Activated T-helper 1 cell treated with anti-CD3 and anti-CD28 coated beads, Interleukin-12 subunit alpha, Interleukin-12 subunit beta, Interleukin-2, Interleukin-4 antibody, amounts not matched to agents 30 ng/mL and 10 ng/mL and 1 ng/mL, durations not matched to agents 14 hours and 24 hours and 36 hours (primary cell): Measurements from ENCODE around the gene CORO6. TPM values are rescaled to one million over a fixed set of nuclear protein-coding genes. Genes with fewer than 3 reads are reported as not detected.
A peak's percentile ranks its signal among the peaks of the same experiment; 100 is the strongest.

Source experiments
- DNase-seq: peaks from one replicate; pipeline ENCODE4 v3.0.0; 2021; ENCODE audit warnings: low spot score
- H3K27ac Mint-ChIP-seq: one replicate; pipeline ENCODE4 v1.8.0; 2021; ENCODE audit warnings: mild to moderate bottlenecking, mixed read lengths
- H3K27me3 Mint-ChIP-seq: one replicate; pipeline ENCODE4 v1.8.0; 2022; ENCODE audit warnings: mild to moderate bottlenecking, moderate library complexity, mixed read lengths; ENCODE audit not compliant: insufficient read depth
- H3K36me3 Mint-ChIP-seq: one replicate; pipeline ENCODE4 v1.8.0; 2021; ENCODE audit warnings: low read depth, mixed read lengths
- H3K4me1 Mint-ChIP-seq: one replicate; pipeline ENCODE4 v1.8.0; 2021; ENCODE audit warnings: low read depth, mixed read lengths
- H3K4me3 Mint-ChIP-seq: one replicate; pipeline ENCODE4 v1.8.0; 2021; ENCODE audit warnings: mild to moderate bottlenecking, moderate library complexity, mixed read lengths
- H3K9me3 Mint-ChIP-seq: one replicate; pipeline ENCODE4 v1.8.0; 2021; ENCODE audit warnings: mixed read lengths
- intact Hi-C: fragments of 100-400 bp; cut with micrococcal nuclease; formaldehyde crosslinking; loops from one replicate; pipeline ENCODE4 v1.15.1; 2024
- total RNA-seq: library from RNA; stranded (reverse); gene quantifications from 2 replicates; pipeline ENCODE4 v1.2.3, GENCODE V29; 2022

The CORO6 gene
- total RNA-seq, 1 donor from 2014 or later: 5.1 TPM

- Mint-ChIP-seq H3K27me3 (no peaks in the 10 kb centered on the region), H3K4me1 (peaks cover 3% of the 10 kb centered on the region), H3K36me3 (peaks cover 34% of the 10 kb centered on the region), H3K9me3 (no peaks in the 10 kb centered on the region), H3K27ac (no peak overlapping the region), H3K4me3 (no peak overlapping the region)
- intact Hi-C loops: no loop called here
- no peak for DNase-seq
Measured at GRCh38 chr17:29573871-29574731, 48.6 kb downstream of the CORO6 start.

- Mint-ChIP-seq H3K27ac (no peak overlapping the region), H3K27me3 (no peaks in the 10 kb centered on the region), H3K9me3 (no peaks in the 10 kb centered on the region), H3K4me3 (no peak overlapping the region), H3K4me1 (peaks cover 5% of the 10 kb centered on the region), H3K36me3 (peaks cover 34% of the 10 kb centered on the region)
- no peak for DNase-seq
- intact Hi-C loops: no loop called here
Measured at GRCh38 chr17:29573558-29573869, 49.2 kb downstream of the CORO6 start.

GRCh38 chr17:29572691-29573557 lies 49.8 kb downstream of the CORO6 start:
- Mint-ChIP-seq H3K9me3 (no peaks in the 10 kb centered on the region), H3K4me1 (peaks cover 5% of the 10 kb centered on the region), H3K36me3 (peaks cover 31% of the 10 kb centered on the region), H3K27me3 (peaks cover 1% of the 10 kb centered on the region), H3K27ac (no peak overlapping the region), H3K4me3 (no peak overlapping the region)
- DNase-seq: peak; percentile 45
- intact Hi-C loops: no loop called here

- Mint-ChIP-seq H3K27me3 (peaks cover 1% of the 10 kb centered on the region), H3K36me3 (peaks cover 28% of the 10 kb centered on the region), H3K4me1 (peaks cover 5% of the 10 kb centered on the region), H3K9me3 (no peaks in the 10 kb centered on the region), H3K27ac (no peak overlapping the region), H3K4me3 (no peak overlapping the region)
- no peak for DNase-seq
- intact Hi-C loops: no loop called here
Measured at GRCh38 chr17:29571883-29572681, 50.6 kb downstream of the CORO6 start.

- intact Hi-C loops: no loop called here
- Mint-ChIP-seq H3K27ac (no peak overlapping the region), H3K27me3 (peaks cover 1% of the 10 kb centered on the region), H3K4me1 (peaks cover 5% of the 10 kb centered on the region), H3K36me3 (peaks cover 28% of the 10 kb centered on the region), H3K9me3 (no peaks in the 10 kb centered on the region), H3K4me3 (no peak overlapping the region)
- no peak for DNase-seq
Measured at GRCh38 chr17:29571486-29571882, 51.2 kb downstream of the CORO6 start.

- intact Hi-C loops: no loop called here
- peaks cover 28% of the 10 kb centered on the region for H3K36me3 Mint-ChIP-seq
- no peaks in the 10 kb centered on the region for H3K9me3 Mint-ChIP-seq
- peaks cover 12% of the 10 kb centered on the region for H3K4me1 Mint-ChIP-seq
- peaks cover 1% of the 10 kb centered on the region for H3K27me3 Mint-ChIP-seq
- no peak overlapping the region for H3K27ac Mint-ChIP-seq
- DNase-seq: no peak
- H3K4me3 Mint-ChIP-seq: peak overlapping the region; percentile 46
Measured at GRCh38 chr17:29570521-29570920, 52.2 kb downstream of the CORO6 start.

- peak overlapping the region; percentile 84 for H3K4me3 Mint-ChIP-seq
- DNase-seq: no peak
- H3K27ac Mint-ChIP-seq: peak overlapping the region; percentile 76
Measured at GRCh38 chr17:29569245-29569950, 53.3 kb downstream of the CORO6 start.

GRCh38 chr17:29568331-29569244 lies 54.1 kb downstream of the CORO6 start, which contains the start of gene TP53I13:
Gene TP53I13, plus strand, starts transcription at chr17:29568701. Its CDS starts 58 bp downstream, at chr17:29568759.
- intact Hi-C loops: loop anchor here (1.0 to 5.0 kb wide), 6 partner anchors 21 to 421 kb away; partner anchors contain the start of genes GIT1 and SSH2
- peaks cover 19% of the 10 kb centered on the region for H3K36me3 Mint-ChIP-seq
- peaks cover 20% of the 10 kb centered on the region for H3K4me1 Mint-ChIP-seq
- H3K9me3 Mint-ChIP-seq: no peaks in the 10 kb centered on the region
- H3K4me3 Mint-ChIP-seq: peak within 1 kb of the TSS; percentile 89
- peaks cover 1% of the 10 kb centered on the region for H3K27me3 Mint-ChIP-seq
- H3K27ac Mint-ChIP-seq: peak within 1 kb of the TSS; percentile 95
- DNase-seq: peak; percentile 87

More at GRCh38 chr17:29569245-29569950, 53.3 kb downstream of the CORO6 start:
- Mint-ChIP-seq H3K27me3 (peaks cover 1% of the 10 kb centered on the region), H3K4me1 (peaks cover 13% of the 10 kb centered on the region), H3K36me3 (peaks cover 22% of the 10 kb centered on the region), H3K9me3 (no peaks in the 10 kb centered on the region)
- intact Hi-C loops: loop anchor here (5.0 kb wide), 4 partner anchors 193 to 422 kb away; partner anchors contain the start of gene SSH2

- peaks cover 20% of the 10 kb centered on the region for H3K4me1 Mint-ChIP-seq
- H3K4me3 Mint-ChIP-seq: peak overlapping the region; percentile 89
- DNase-seq: peak; percentile 74
- intact Hi-C loops: loop anchor here (1.0 to 5.0 kb wide), 8 partner anchors 22 to 617 kb away; partner anchors contain the start of genes GIT1, PHF12 and SSH2
- peaks cover 1% of the 10 kb centered on the region for H3K27me3 Mint-ChIP-seq
- peaks cover 14% of the 10 kb centered on the region for H3K36me3 Mint-ChIP-seq
- peak overlapping the region; percentile 95 for H3K27ac Mint-ChIP-seq
- no peaks in the 10 kb centered on the region for H3K9me3 Mint-ChIP-seq
Measured at GRCh38 chr17:29567554-29568330, 55.0 kb downstream of the CORO6 start.

- peaks cover 1% of the 10 kb centered on the region for H3K27me3 Mint-ChIP-seq
- H3K36me3 Mint-ChIP-seq: peaks cover 18% of the 10 kb centered on the region
- peaks cover 20% of the 10 kb centered on the region for H3K4me1 Mint-ChIP-seq
- peak overlapping the region; percentile 95 for H3K27ac Mint-ChIP-seq
- intact Hi-C loops: loop anchor here (2.0 to 5.0 kb wide), 6 partner anchors 195 to 616 kb away; partner anchors contain the start of genes PHF12 and SSH2
- H3K9me3 Mint-ChIP-seq: no peaks in the 10 kb centered on the region
- no peak for DNase-seq
- H3K4me3 Mint-ChIP-seq: peak overlapping the region; percentile 89
Measured at GRCh38 chr17:29567304-29567553, 55.5 kb downstream of the CORO6 start.
